H9 (cell line): Measurements from ENCODE around the gene IFNW1. TPM values are rescaled to one million over a fixed set of nuclear protein-coding genes. Genes with fewer than 3 reads are reported as not detected.

Experiments
- DNase-seq: peaks from one replicate; pipeline ENCODE4 v3.0.0-alpha.2; 2017
- H2AFZ ChIP-seq: one replicate; pipeline ENCODE4 v1.6.1; 2013; ENCODE audit warnings: mild to moderate bottlenecking, low read length, control low read depth, moderate library complexity
- H2AK5ac ChIP-seq: 2 replicates; pipeline ENCODE4 v1.6.1; 2013; ENCODE audit warnings: low read length, control low read depth, mixed read lengths; ENCODE audit not compliant: insufficient read length
- H2BK120ac ChIP-seq: one replicate; pipeline ENCODE4 v1.6.1; 2013; ENCODE audit warnings: low read depth, mild to moderate bottlenecking, low read length, control low read depth, inconsistent platforms; ENCODE audit not compliant: poor library complexity, severe bottlenecking
- H2BK12ac ChIP-seq: 2 replicates; pipeline ENCODE4 v1.6.1; 2013; ENCODE audit warnings: low read length, control low read depth, mixed read lengths, low read depth; ENCODE audit not compliant: insufficient read length
- H2BK15ac ChIP-seq: 2 replicates; pipeline ENCODE4 v1.6.1; 2013; ENCODE audit warnings: low read depth, low read length, control low read depth
- H2BK20ac ChIP-seq: one replicate; pipeline ENCODE4 v1.6.1; 2013; ENCODE audit warnings: low read depth, mild to moderate bottlenecking, low read length, control low read depth, inconsistent platforms; ENCODE audit not compliant: poor library complexity, severe bottlenecking
- H2BK5ac ChIP-seq: 2 replicates; pipeline ENCODE4 v1.6.1; 2013; ENCODE audit warnings: low read length, control low read depth, mixed read lengths; ENCODE audit not compliant: insufficient read length
- H3K14ac ChIP-seq: 2 replicates; pipeline ENCODE4 v1.6.1; 2013; ENCODE audit warnings: low read length, control low read depth; ENCODE audit not compliant: insufficient read depth
- H3K18ac ChIP-seq: 2 replicates; pipeline ENCODE4 v1.6.1; 2013; ENCODE audit warnings: low read depth, mild to moderate bottlenecking, mixed read lengths, low read length, control low read depth; ENCODE audit not compliant: insufficient read length
- H3K23ac ChIP-seq: 2 replicates; pipeline ENCODE4 v1.6.1; 2013; ENCODE audit warnings: low read length, control low read depth, mixed read lengths, low read depth; ENCODE audit not compliant: insufficient read length
- H3K23me2 ChIP-seq: 2 replicates; pipeline ENCODE4 v1.6.1; 2013; ENCODE audit warnings: low read depth, mild to moderate bottlenecking, mixed read lengths, low read length, control low read depth; ENCODE audit not compliant: insufficient read length, poor library complexity, severe bottlenecking
- H3K27ac ChIP-seq: 2 replicates; pipeline ENCODE4 v1.5.1; 2013; ENCODE audit warnings: low read length, control low read depth, mixed read lengths, low read depth; ENCODE audit not compliant: insufficient read length
- H3K27me3 ChIP-seq: 2 replicates; pipeline ENCODE4 v1.6.1; 2013; ENCODE audit warnings: low read length, control low read depth, inconsistent platforms; ENCODE audit not compliant: insufficient read depth
- H3K4ac ChIP-seq: 2 replicates; pipeline ENCODE4 v1.6.1; 2013; ENCODE audit warnings: low read depth, mild to moderate bottlenecking, control low read depth, inconsistent platforms, low read length, moderate library complexity
- H3K4me1 ChIP-seq: 2 replicates; pipeline ENCODE4 v1.6.1; 2013; ENCODE audit warnings: low read length, control low read depth, inconsistent platforms; ENCODE audit not compliant: insufficient read depth
- H3K4me2 ChIP-seq: 2 replicates; pipeline ENCODE4 v1.6.1; 2013; ENCODE audit warnings: low read length, control low read depth, mixed read lengths; ENCODE audit not compliant: insufficient read length, insufficient read depth
- H3K56ac ChIP-seq: 2 replicates; pipeline ENCODE4 v1.6.1; 2013; ENCODE audit warnings: low read depth, mild to moderate bottlenecking, mixed read lengths, low read length, control low read depth; ENCODE audit not compliant: insufficient read length
- H3K79me1 ChIP-seq: 2 replicates; pipeline ENCODE4 v1.6.1; 2013; ENCODE audit warnings: low read depth, mild to moderate bottlenecking, moderate library complexity, low read length, control low read depth, inconsistent platforms; ENCODE audit not compliant: insufficient read depth, poor library complexity, severe bottlenecking
- H3K79me2 ChIP-seq: 2 replicates; pipeline ENCODE4 v1.6.1; 2013; ENCODE audit warnings: low read length, control low read depth, inconsistent platforms; ENCODE audit not compliant: insufficient read depth
- H3K9ac ChIP-seq: 2 replicates; pipeline ENCODE4 v1.6.1; 2013; ENCODE audit warnings: low read length, control low read depth, mixed read lengths; ENCODE audit not compliant: insufficient read length; ENCODE audit errors: extremely low read depth
- H3K9me3 ChIP-seq: one replicate; pipeline ENCODE4 v1.6.1; 2013; ENCODE audit warnings: low read depth, low read length, inconsistent platforms; ENCODE audit not compliant: control insufficient read depth
- H3T11ph ChIP-seq: one replicate; pipeline ENCODE4 v1.6.1; 2013; ENCODE audit warnings: mild to moderate bottlenecking, low read length, control low read depth, inconsistent platforms
- H4K20me1 ChIP-seq: one replicate; pipeline ENCODE4 v1.6.1; 2013; ENCODE audit not compliant: control insufficient read depth, insufficient read length, insufficient read depth
- H4K5ac ChIP-seq: 2 replicates; pipeline ENCODE4 v1.6.1; 2013; ENCODE audit warnings: low read depth, mild to moderate bottlenecking, mixed read lengths, low read length, control low read depth; ENCODE audit not compliant: insufficient read length
- H4K8ac ChIP-seq: replicated peaks from 2 replicates; pipeline ENCODE4 v1.6.1; 2013; ENCODE audit warnings: low read length, control low read depth, mixed read lengths, low read depth; ENCODE audit not compliant: insufficient read length
- H4K91ac ChIP-seq: 2 replicates; pipeline ENCODE4 v1.6.1; 2013; ENCODE audit warnings: low read depth, mild to moderate bottlenecking, moderate library complexity, mixed read lengths, low read length, control low read depth; ENCODE audit not compliant: insufficient read length
- H3K27ac Mint-ChIP-seq, 3 experiments: 2 replicates in 2 of 3; 3 replicates in 1 of 3; pipeline ENCODE4 v1.8.0; 2020 to 2021; ENCODE audit warnings: mixed read lengths in 3 of 3, mild to moderate bottlenecking in 1 of 3, moderate library complexity in 1 of 3
- H3K27me3 Mint-ChIP-seq: 2 replicates; pipeline ENCODE4 v1.8.0; 2021; ENCODE audit warnings: low read depth, mild to moderate bottlenecking, moderate library complexity, mixed read lengths
- H3K36me3 Mint-ChIP-seq, 3 experiments: 2 replicates in 2 of 3; 3 replicates in 1 of 3; pipeline ENCODE4 v1.8.0; 2020 to 2021; ENCODE audit warnings: low read depth in 3 of 3, mixed read lengths in 3 of 3; ENCODE audit not compliant: insufficient read depth in 1 of 3
- H3K4me1 Mint-ChIP-seq, 2 experiments: 2 replicates each; pipeline ENCODE4 v1.8.0; 2020; ENCODE audit warnings: mixed read lengths in 2 of 2
- H3K4me3 Mint-ChIP-seq, 2 experiments: 2 replicates in 1 of 2; 3 replicates in 1 of 2; pipeline ENCODE4 v1.8.0; 2020 to 2021; ENCODE audit warnings: mild to moderate bottlenecking in 2 of 2, mixed read lengths in 2 of 2, moderate library complexity in 1 of 2
- H3K9me3 Mint-ChIP-seq, 2 experiments: 2 replicates in 1 of 2; 3 replicates in 1 of 2; pipeline ENCODE4 v1.8.0; 2020; ENCODE audit warnings: mild to moderate bottlenecking in 2 of 2, mixed read lengths in 2 of 2, moderate library complexity in 1 of 2
- CTCF ChIP-seq: fragments of 200-600 bp; sonication (generic); conservative IDR thresholded peaks from 3 replicates; pipeline ENCODE4 v1.8.0; 2021; ENCODE audit warnings: antibody characterized with exemption, mild to moderate bottlenecking
- WGBS: extraction: QIAGEN DNeasy Blood & Tissue Kit; methylation state at CpG from one replicate; pipeline ENCODE4 v1.1.7; 2013; ENCODE audit warnings: missing lambda C conversion rate, low lambda C conversion rate, mixed read lengths; ENCODE audit not compliant: insufficient read length; ENCODE audit errors: extremely low coverage; 5-methylcytosine and 5-hydroxymethylcytosine counted together
- total RNA-seq: library from RNA; stranded (reverse); gene quantifications from 2 replicates; pipeline ENCODE4 v1.2.1, GENCODE V29; 2021

The IFNW1 gene
- total RNA-seq, 1 experiment from 2014 or later, result not detected

DNA sequence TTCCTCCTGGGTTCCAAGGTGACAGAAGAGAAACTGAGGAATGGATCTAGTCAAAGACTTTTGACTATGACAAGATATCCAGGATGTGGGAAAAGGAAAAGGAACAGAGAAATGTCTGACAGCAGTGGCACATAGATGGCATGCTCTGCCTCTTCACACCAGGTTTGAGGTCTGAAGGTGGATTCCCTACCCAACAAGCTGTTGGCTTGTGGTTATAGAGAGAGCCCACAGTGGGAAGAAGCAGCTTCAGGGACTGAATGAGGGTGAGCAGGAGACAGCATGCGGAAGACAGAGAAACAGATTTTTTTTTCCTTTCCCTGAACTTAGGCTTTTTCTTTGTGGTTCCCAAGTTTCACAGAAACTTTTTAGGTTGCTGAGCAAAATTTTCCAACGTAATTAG lies 20.6 kb downstream of the IFNW1 start:
- H3K27ac ChIP-seq, result no peak overlapping the region
- no peak overlapping the region for H3K14ac ChIP-seq
- H3K27me3 Mint-ChIP-seq, result no peaks in the 10 kb centered on the region; the same call in 1 of the 2 replicates
- H2AK5ac ChIP-seq, result no peak overlapping the region
- H4K8ac ChIP-seq, result no peak overlapping the region
- H3K4me1 Mint-ChIP-seq, result no peaks in the 10 kb centered on the region
- no peaks in the 10 kb centered on the region for H3K36me3 Mint-ChIP-seq
- no peaks in the 10 kb centered on the region for H3K79me2 ChIP-seq
- H4K20me1 ChIP-seq, result no peaks in the 10 kb centered on the region
- no peak overlapping the region for H3T11ph ChIP-seq
- TF ChIP-seq CTCF, result no peak
- no peaks in the 10 kb centered on the region for H3K4me1 ChIP-seq
- H3K56ac ChIP-seq, result no peak overlapping the region
- H2BK12ac ChIP-seq, result no peak overlapping the region
- H3K23me2 ChIP-seq, result no peaks in the 10 kb centered on the region
- no peak overlapping the region for H3K18ac ChIP-seq
- H3K4me3 Mint-ChIP-seq, result no peak overlapping the region
- H3K27me3 ChIP-seq, result no peaks in the 10 kb centered on the region
- no peak overlapping the region for H2AFZ ChIP-seq
- H2BK5ac ChIP-seq, result no peak overlapping the region
- H3K4me2 ChIP-seq, result no peak overlapping the region
- no peaks in the 10 kb centered on the region for H3K9me3 ChIP-seq
- no peak overlapping the region for H3K4ac ChIP-seq
- no peak overlapping the region for H2BK20ac ChIP-seq
- H3K9me3 Mint-ChIP-seq, result no peaks in the 10 kb centered on the region
- WGBS, result no CpG with 5 or more reads among the region's 2 CpGs
- no peak overlapping the region for H3K9ac ChIP-seq
- no peak overlapping the region for H2BK15ac ChIP-seq
- no peak overlapping the region for H3K23ac ChIP-seq
- no peak overlapping the region for H4K5ac ChIP-seq
- no peak overlapping the region for H3K27ac Mint-ChIP-seq
- H3K79me1 ChIP-seq, result no peaks in the 10 kb centered on the region
- no peak overlapping the region for H2BK120ac ChIP-seq
- no peak for DNase-seq
- H4K91ac ChIP-seq, result no peak overlapping the region
